ENCODE results near the gene SOWAHA.

The SOWAHA gene

GRCh38 chr5:132782101-132782500 lies 31.0 kb upstream of the SOWAHA start:
- H3K4me3 ChIP-seq (replicated peaks in 1 of 2; ENCODE audit: low read depth in 2 of 2, low read length in 2 of 2): no peak overlapping the region
- peak; percentile 42 to 73 for DNase-seq (ENCODE audit: low read depth in 2 of 2)
- TF ChIP-seq CTCF (IDR thresholded peaks at IDR 0.05; ENCODE audit: low read depth, low read length): no peak

- H3K4me3 ChIP-seq (replicated peaks in 1 of 2; ENCODE audit: low read depth in 2 of 2, low read length in 2 of 2): no peak overlapping the region
- TF ChIP-seq CTCF (IDR thresholded peaks at IDR 0.05; ENCODE audit: low read depth, low read length): peak; percentile 4
- peak in 1 of 2 donors; percentile 58 for DNase-seq (ENCODE audit: low read depth in 2 of 2)
Measured at GRCh38 chr5:132785365-132785764, 27.7 kb upstream of the SOWAHA start.

GRCh38 chr5:132785864-132786263 lies 27.2 kb upstream of the SOWAHA start:
- no peak for TF ChIP-seq CTCF (IDR thresholded peaks at IDR 0.05; ENCODE audit: low read depth, low read length)
- DNase-seq (ENCODE audit: low read depth in 2 of 2): no peak
- no peak overlapping the region for H3K4me3 ChIP-seq (replicated peaks in 1 of 2; ENCODE audit: low read depth in 2 of 2, low read length in 2 of 2)

- H3K4me3 ChIP-seq (replicated peaks in 1 of 2; ENCODE audit: low read depth in 2 of 2, low read length in 2 of 2): no peak overlapping the region
- DNase-seq (ENCODE audit: low read depth in 2 of 2): peak in 1 of 2 donors; percentile 56
- TF ChIP-seq CTCF (IDR thresholded peaks at IDR 0.05; ENCODE audit: low read depth, low read length): no peak
Measured at GRCh38 chr5:132787076-132787475, 26.0 kb upstream of the SOWAHA start.

GRCh38 chr5:132788508-132788907 lies 24.6 kb upstream of the SOWAHA start:
- TF ChIP-seq CTCF (IDR thresholded peaks at IDR 0.05; ENCODE audit: low read depth, low read length): no peak
- DNase-seq (ENCODE audit: low read depth in 2 of 2): no peak
- no peak overlapping the region for H3K4me3 ChIP-seq (replicated peaks in 1 of 2; ENCODE audit: low read depth in 2 of 2, low read length in 2 of 2)

GRCh38 chr5:132788990-132789886 lies 23.9 kb upstream of the SOWAHA start:
- DNase-seq (ENCODE audit: low read depth in 2 of 2): no peak
- TF ChIP-seq CTCF (IDR thresholded peaks at IDR 0.05; ENCODE audit: low read depth, low read length): no peak
- H3K4me3 ChIP-seq (replicated peaks in 1 of 2; ENCODE audit: low read depth in 2 of 2, low read length in 2 of 2): no peak overlapping the region
